HFFc6 (cell line): Measurements from ENCODE around the gene AFAP1L1. TPM values are rescaled to one million over a fixed set of nuclear protein-coding genes. Genes with fewer than 3 reads are reported as not detected.

Experiments
- DNase-seq: peaks from one replicate; pipeline ENCODE4 v3.0.0-alpha.2; 2018
- H3K27ac Mint-ChIP-seq: 2 replicates; pipeline ENCODE4 v1.8.0; 2020; ENCODE audit warnings: mild to moderate bottlenecking, mixed read lengths
- H3K27me3 Mint-ChIP-seq: 2 replicates; pipeline ENCODE4 v1.8.0; 2021; ENCODE audit warnings: mild to moderate bottlenecking, moderate library complexity, mixed read lengths; ENCODE audit not compliant: insufficient read depth
- H3K36me3 Mint-ChIP-seq: 2 replicates; pipeline ENCODE4 v1.8.0; 2021; ENCODE audit warnings: low read depth, mixed read lengths
- H3K4me1 Mint-ChIP-seq: 2 replicates; pipeline ENCODE4 v1.8.0; 2020; ENCODE audit warnings: low read depth, mixed read lengths
- H3K4me3 Mint-ChIP-seq: 2 replicates; pipeline ENCODE4 v1.8.0; 2020; ENCODE audit warnings: mild to moderate bottlenecking, moderate library complexity, mixed read lengths
- H3K9me3 Mint-ChIP-seq: 2 replicates; pipeline ENCODE4 v1.8.0; 2020; ENCODE audit warnings: mild to moderate bottlenecking, mixed read lengths
- total RNA-seq, 6 experiments: library from RNA; stranded (reverse); fragmentation: NEBNext Ultra II Directional; extraction: Animal tissue kit (Norgen Biotek cat#: 25700); gene quantifications; 2 replicates in 1 of 6; 3 replicates in 5 of 6; pipeline ENCODE4 v1.2.3, GENCODE V29; 2021
- TF ChIP-seq, protein P1 (sequence below): fragments of 200-600 bp; sonication (generic); IDR thresholded peaks from 2 replicates; pipeline ENCODE4 v1.5.0; 2021; ENCODE audit warnings: antibody characterized with exemption, mild to moderate bottlenecking

Gene AFAP1L1
- total RNA-seq, 6 experiments from 2014 or later = 3.2 to 7.5 (median 5.4) TPM

DNA sequence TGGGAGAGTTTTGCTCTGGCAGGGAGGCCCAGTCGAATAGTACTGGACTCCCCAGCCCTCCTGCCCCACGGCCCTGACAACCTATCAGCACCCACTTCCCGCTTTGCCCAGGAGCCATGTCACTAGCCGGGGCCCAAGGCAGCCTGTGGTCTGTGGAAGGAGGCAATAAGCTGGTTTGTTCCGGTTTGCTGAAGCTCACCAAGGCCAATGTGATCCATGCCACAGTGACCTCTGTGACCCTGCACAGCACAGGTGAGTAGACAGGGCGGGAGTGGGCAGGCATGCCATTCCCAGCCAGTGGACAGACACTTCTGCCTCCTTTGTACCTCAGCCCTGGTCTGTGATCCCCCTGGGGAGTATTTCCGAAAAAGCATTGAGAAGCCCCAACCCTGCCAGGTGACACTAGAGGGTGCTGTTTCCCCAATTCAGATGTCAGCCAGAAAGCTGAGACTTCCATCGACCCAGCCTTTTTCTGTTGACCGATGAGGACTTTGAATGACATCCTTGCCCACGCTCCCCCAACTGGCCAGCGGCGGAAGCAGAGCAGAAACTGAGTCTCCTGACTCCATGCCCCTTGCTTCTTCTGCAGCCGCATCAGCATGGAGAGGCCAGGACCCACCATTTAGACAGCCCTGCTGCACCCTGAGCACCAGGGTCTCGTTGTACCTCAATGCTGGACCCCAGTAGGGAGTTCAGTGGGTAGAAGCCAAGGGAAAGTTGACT is 95.8 kb downstream of the AFAP1L1 start:
- TF ChIP-seq, protein P1, sequence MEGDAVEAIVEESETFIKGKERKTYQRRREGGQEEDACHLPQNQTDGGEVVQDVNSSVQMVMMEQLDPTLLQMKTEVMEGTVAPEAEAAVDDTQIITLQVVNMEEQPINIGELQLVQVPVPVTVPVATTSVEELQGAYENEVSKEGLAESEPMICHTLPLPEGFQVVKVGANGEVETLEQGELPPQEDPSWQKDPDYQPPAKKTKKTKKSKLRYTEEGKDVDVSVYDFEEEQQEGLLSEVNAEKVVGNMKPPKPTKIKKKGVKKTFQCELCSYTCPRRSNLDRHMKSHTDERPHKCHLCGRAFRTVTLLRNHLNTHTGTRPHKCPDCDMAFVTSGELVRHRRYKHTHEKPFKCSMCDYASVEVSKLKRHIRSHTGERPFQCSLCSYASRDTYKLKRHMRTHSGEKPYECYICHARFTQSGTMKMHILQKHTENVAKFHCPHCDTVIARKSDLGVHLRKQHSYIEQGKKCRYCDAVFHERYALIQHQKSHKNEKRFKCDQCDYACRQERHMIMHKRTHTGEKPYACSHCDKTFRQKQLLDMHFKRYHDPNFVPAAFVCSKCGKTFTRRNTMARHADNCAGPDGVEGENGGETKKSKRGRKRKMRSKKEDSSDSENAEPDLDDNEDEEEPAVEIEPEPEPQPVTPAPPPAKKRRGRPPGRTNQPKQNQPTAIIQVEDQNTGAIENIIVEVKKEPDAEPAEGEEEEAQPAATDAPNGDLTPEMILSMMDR = peak; percentile 90
- Mint-ChIP-seq H3K4me1 (peaks cover 10% of the 10 kb centered on the region; the same call in 1 of the 2 replicates), H3K36me3 (no peaks in the 10 kb centered on the region), H3K4me3 (no peak overlapping the region), H3K27ac (no peak overlapping the region), H3K9me3 (no peaks in the 10 kb centered on the region), H3K27me3 (peaks cover 8% of the 10 kb centered on the region)
- DNase-seq = peak; percentile 65

DNA sequence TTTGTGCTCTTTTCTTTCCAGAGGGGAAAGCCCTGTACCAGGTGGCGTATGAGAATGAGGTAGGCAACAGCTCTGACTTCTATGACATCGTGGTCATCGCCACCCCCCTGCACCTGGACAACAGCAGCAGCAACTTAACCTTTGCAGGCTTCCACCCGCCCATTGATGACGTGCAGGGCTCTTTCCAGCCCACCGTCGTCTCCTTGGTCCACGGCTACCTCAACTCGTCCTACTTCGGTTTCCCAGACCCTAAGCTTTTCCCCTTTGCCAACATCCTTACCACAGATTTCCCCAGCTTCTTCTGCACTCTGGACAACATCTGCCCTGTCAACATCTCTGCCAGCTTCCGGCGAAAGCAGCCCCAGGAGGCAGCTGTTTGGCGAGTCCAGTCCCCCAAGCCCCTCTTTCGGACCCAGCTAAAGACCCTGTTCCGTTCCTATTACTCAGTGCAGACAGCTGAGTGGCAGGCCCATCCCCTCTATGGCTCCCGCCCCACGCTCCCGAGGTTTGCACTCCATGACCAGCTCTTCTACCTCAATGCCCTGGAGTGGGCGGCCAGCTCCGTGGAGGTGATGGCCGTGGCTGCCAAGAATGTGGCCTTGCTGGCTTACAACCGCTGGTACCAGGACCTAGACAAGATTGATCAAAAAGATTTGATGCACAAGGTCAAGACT is 96.5 kb downstream of the AFAP1L1 start:
- H3K27me3 Mint-ChIP-seq = peaks cover 11% of the 10 kb centered on the region
- no peaks in the 10 kb centered on the region for H3K36me3 Mint-ChIP-seq
- H3K4me3 Mint-ChIP-seq = no peak overlapping the region
- no peaks in the 10 kb centered on the region for H3K9me3 Mint-ChIP-seq
- DNase-seq = no peak
- no peak overlapping the region for H3K27ac Mint-ChIP-seq
- peaks cover 10% of the 10 kb centered on the region; the same call in 1 of the 2 replicates for H3K4me1 Mint-ChIP-seq
- TF ChIP-seq, protein P1 = no peak

DNA sequence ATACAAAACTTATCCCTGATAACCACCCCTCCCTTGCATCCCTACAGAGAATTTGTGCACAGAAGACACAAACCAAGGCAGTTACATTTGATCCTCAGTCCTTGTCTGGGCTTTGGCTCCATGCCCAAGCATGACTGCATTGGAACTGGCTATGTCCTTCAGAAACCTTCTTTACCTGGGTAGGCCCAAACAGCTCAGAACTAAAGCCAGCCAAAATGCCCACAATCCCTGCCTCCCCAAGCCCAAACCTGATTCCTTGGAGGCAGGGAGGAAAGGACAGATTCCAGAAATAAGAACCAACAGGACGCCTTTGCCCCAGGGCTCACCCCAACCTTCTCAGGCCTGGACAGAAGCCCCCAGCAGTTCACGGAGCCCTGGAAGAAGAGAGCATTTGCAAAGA is 99.2 kb downstream of the AFAP1L1 start:
- peaks cover 11% of the 10 kb centered on the region for H3K27me3 Mint-ChIP-seq
- no peak overlapping the region for H3K27ac Mint-ChIP-seq
- no peak for DNase-seq
- no peaks in the 10 kb centered on the region for H3K9me3 Mint-ChIP-seq
- no peaks in the 10 kb centered on the region for H3K36me3 Mint-ChIP-seq
- TF ChIP-seq, protein P1 = no peak
- H3K4me3 Mint-ChIP-seq = no peak overlapping the region
- H3K4me1 Mint-ChIP-seq = peaks cover 10% of the 10 kb centered on the region; the same call in 1 of the 2 replicates

DNA sequence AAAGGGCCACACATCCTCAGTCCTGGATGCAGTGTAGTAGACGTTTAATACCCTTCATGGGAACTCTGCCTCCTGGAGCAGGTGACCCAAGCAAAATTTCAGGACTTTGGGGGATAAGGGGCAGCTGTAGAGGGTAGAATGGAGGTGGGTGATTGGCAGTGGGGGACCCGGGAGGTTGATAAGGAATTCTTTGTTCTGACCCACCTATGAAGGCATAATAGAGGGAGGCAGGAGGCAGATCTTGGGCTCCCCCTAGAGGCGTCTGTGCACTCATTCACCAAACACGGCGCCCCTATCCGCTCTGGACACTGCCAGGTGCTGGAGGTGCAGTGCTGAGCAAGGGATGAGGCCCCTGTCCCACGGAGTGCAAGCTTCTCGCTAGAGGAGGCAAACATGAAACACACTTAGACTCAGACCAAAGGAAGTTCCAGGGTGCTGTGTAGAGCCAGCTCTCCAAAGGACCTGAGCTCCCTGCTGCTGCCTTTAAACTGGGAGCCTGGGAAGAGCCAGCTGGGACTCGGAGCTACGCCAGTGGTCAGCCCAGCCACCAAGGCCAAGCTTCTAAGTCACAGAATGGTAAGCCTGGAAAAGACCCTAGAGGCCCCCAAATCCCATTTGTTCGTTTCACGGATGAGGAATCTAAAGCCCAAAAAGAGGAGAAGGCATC is 99.8 kb downstream of the AFAP1L1 start:
- Mint-ChIP-seq H3K27ac (no peak overlapping the region), H3K36me3 (no peaks in the 10 kb centered on the region), H3K4me1 (peaks cover 10% of the 10 kb centered on the region; the same call in 1 of the 2 replicates), H3K9me3 (no peaks in the 10 kb centered on the region), H3K4me3 (no peak overlapping the region), H3K27me3 (peaks cover 11% of the 10 kb centered on the region)
- peak; percentile 32 for DNase-seq
- TF ChIP-seq, protein P1 = peak; percentile 89

DNA sequence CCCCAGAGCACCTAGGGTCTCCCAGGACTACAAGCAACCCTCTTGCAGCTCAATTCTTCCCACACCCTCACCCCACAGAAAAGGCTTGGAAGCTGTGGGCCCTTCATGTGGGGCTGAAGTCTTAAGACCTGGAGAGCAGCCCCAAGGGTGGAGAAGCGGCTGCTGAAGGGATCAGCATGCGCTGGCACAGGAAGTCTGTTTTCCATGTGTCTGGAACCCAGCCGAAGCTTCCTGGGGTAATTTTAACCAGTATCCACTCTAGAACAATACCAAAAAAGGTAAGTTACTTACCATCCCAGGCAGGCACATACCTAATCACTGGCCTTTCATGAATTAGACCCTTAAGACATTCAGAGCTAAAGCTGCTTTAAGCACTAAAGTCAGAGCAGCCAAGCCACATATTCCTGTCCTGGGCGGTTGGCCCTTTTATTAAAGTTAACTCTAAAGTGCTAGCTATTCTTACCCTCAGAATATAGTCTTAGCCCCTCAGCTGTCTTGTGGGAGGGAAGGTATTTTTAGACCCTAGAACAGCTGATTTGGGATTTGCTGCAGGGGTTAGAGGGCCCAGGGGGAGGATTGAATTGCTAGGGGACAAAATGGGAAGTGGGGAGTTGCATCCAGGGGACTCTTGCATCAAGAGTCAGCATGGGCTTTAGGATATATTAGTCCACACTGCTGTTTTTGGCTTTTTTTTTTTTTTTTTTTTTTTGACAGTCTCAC is 100.6 kb downstream of the AFAP1L1 start:
- Mint-ChIP-seq H3K4me3 (no peak overlapping the region), H3K27me3 (peaks cover 11% of the 10 kb centered on the region), H3K36me3 (no peaks in the 10 kb centered on the region), H3K27ac (no peak overlapping the region), H3K9me3 (no peaks in the 10 kb centered on the region), H3K4me1 (peaks cover 7% of the 10 kb centered on the region; the same call in 1 of the 2 replicates)
- TF ChIP-seq, protein P1 = no peak
- no peak for DNase-seq
